NCI-H345 treated with DMSO at 0.1 percent for 48 hours (cell line): ENCODE measurements around the gene KRR1.
A peak's percentile ranks its signal among the peaks of the same experiment; 100 is the strongest.

Source experiments
- DNase-seq: peaks from one replicate; lab custom pipeline; 2025; ENCODE audit not compliant: unreplicated experiment; lab: John Stamatoyannopoulos, UW

The KRR1 gene

GRCh38 chr12:75511116-75512048, at the start of gene KRR1:
Gene KRR1, minus strand, starts transcription at chr12:75511609. Its CDS starts 12 bp downstream, at chr12:75511597.
- peak; percentile 96 for DNase-seq

- no peak for DNase-seq
Measured at GRCh38 chr12:75560167-75560566, 48.8 kb upstream of the KRR1 start.

- no peak for DNase-seq
Measured at GRCh38 chr12:75558287-75558686, 46.9 kb upstream of the KRR1 start.

GRCh38 chr12:75556311-75556899, 45.0 kb upstream of the KRR1 start:
- DNase-seq, result no peak

GRCh38 chr12:75554556-75554880, 43.1 kb upstream of the KRR1 start:
- DNase-seq, result no peak

- DNase-seq, result no peak
Measured at GRCh38 chr12:75553836-75554555, 42.6 kb upstream of the KRR1 start.

- no peak for DNase-seq
Measured at GRCh38 chr12:75553398-75553797, 42.0 kb upstream of the KRR1 start.

GRCh38 chr12:75551477-75551876, 40.1 kb upstream of the KRR1 start:
- no peak for DNase-seq

- no peak for DNase-seq
Measured at GRCh38 chr12:75550401-75551240, 39.2 kb upstream of the KRR1 start.

- no peak for DNase-seq
Measured at GRCh38 chr12:75549989-75550388, 38.6 kb upstream of the KRR1 start.

- DNase-seq, result no peak
Measured at GRCh38 chr12:75548879-75549278, 37.5 kb upstream of the KRR1 start.

GRCh38 chr12:75545636-75546035, 34.2 kb upstream of the KRR1 start:
- DNase-seq, result no peak

- no peak for DNase-seq
Measured at GRCh38 chr12:75543529-75543928, 32.1 kb upstream of the KRR1 start.

GRCh38 chr12:75542942-75543341, 31.5 kb upstream of the KRR1 start:
- no peak for DNase-seq

GRCh38 chr12:75539889-75540288, 28.5 kb upstream of the KRR1 start:
- no peak for DNase-seq

- no peak for DNase-seq
Measured at GRCh38 chr12:75533239-75533638, 21.8 kb upstream of the KRR1 start.

GRCh38 chr12:75529826-75530225, 18.4 kb upstream of the KRR1 start:
- DNase-seq, result no peak

GRCh38 chr12:75529316-75529715, 17.9 kb upstream of the KRR1 start:
- DNase-seq, result no peak

- no peak for DNase-seq
Measured at GRCh38 chr12:75528692-75529091, 17.3 kb upstream of the KRR1 start.

GRCh38 chr12:75528272-75528671, 16.9 kb upstream of the KRR1 start:
- no peak for DNase-seq
